NT2/D1 (cell line): ENCODE data around the gene P2RX1.

Source experiments
- DNase-seq: peaks from one replicate; pipeline ENCODE4 v3.0.0-alpha.2; 2011; ENCODE audit warnings: low read depth, low spot score
- H3K27me3 ChIP-seq: 2 replicates; pipeline ENCODE4 v1.6.0; 2011; ENCODE audit warnings: mild to moderate bottlenecking; ENCODE audit not compliant: insufficient read length, insufficient read depth
- H3K36me3 ChIP-seq: 2 replicates; pipeline ENCODE4 v1.6.1; 2011; ENCODE audit warnings: mild to moderate bottlenecking, low read length, mixed read lengths; ENCODE audit not compliant: insufficient read depth, insufficient read length
- H3K4me1 ChIP-seq: 2 replicates; pipeline ENCODE4 v1.5.1; 2011; ENCODE audit not compliant: insufficient read depth, insufficient read length
- H3K4me3 ChIP-seq: 2 replicates; pipeline ENCODE4 v1.5.1; 2011; ENCODE audit warnings: low read depth; ENCODE audit not compliant: insufficient read length
- H3K9ac ChIP-seq: 2 replicates; pipeline ENCODE4 v1.6.0; 2011; ENCODE audit warnings: low read depth; ENCODE audit not compliant: insufficient read length
- H3K9me3 ChIP-seq: 2 replicates; pipeline ENCODE4 v1.5.1; 2011; ENCODE audit warnings: mild to moderate bottlenecking, low read length; ENCODE audit not compliant: insufficient read depth
- SUZ12 ChIP-seq: IDR thresholded peaks from 2 replicates; pipeline ENCODE4 v1.6.1; 2011; ENCODE audit not compliant: insufficient read length, insufficient read depth; ENCODE audit errors: extremely low read depth
- YY1 ChIP-seq: IDR thresholded peaks from 2 replicates; pipeline ENCODE4 v1.6.1; 2011; ENCODE audit not compliant: insufficient read length, insufficient read depth
- ZNF274 ChIP-seq: IDR thresholded peaks from 2 replicates; pipeline ENCODE4 v1.6.1; 2011; ENCODE audit warnings: mild to moderate bottlenecking, low read depth, low read length

P2RX1 gene

DNA sequence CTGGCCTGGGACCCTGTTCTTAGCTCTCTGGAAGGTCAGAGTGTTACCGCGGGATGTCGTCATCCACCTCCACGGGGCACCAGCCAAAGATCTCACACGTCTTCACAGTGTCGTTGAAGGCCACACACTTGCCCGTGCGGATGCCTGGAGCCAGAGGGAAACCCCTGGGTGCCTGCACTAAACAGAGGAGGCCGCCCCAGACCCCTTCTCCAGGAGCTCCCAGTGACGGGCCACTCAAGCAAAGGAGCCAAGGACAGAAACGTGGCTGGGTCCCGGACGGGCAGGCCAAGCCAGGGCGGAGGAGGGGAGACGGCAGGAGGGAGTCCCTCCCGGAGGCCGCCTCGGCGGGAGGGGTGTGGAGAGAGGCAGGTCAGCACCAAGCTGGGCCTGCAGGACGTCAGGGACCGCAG lies 12.4 kb downstream of the P2RX1 start:
- Histone ChIP-seq H3K9ac (no peak overlapping the region), H3K9me3 (no peaks in the 10 kb centered on the region), H3K36me3 (no peaks in the 10 kb centered on the region), H3K4me1 (peaks cover 23% of the 10 kb centered on the region), H3K27me3 (peaks cover 3% of the 10 kb centered on the region), H3K4me3 (peak overlapping the region; percentile 11)
- no peak for DNase-seq
- TF ChIP-seq ZNF274 (no peak), SUZ12 (no peak), YY1 (no peak)

DNA sequence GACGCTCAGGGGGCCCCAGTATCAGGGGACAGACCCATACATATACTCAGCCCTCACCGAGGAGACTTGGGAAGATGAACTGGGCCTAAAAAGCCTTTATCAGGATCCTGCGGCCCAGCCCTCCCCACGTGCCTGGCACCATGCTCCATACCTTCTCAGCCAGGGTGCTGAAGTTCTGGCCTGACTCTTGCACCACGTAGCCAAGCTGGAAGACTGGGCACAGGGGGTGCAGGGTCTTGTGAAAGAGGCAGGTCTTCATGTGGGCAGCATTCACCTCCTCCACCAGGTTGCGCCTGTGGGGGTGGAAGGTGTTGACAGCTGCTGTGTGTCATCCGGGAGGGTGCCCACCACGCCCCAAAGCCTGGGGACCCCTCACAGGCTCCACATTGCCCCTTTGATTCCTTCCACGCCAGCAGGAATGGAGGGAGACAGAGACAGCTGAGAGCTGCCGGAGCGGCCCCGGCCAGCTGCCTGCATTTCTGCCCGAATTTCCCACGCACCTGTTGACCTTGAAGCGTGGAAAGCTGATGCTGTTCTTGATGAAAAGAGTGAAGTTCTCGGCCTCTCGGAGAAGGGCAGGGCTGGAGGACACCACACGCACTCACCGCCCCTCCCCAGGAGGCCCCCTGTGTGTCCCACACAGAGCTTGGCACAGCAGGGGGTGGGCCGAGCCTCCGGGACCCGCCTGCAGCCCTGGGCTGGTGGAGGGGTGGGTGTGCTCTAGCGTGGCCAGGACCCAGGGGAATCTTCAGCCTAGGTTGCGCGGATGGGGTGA lies 13.0 kb downstream of the P2RX1 start:
- Histone ChIP-seq H3K27me3 (peaks cover 3% of the 10 kb centered on the region), H3K4me1 (peaks cover 23% of the 10 kb centered on the region), H3K36me3 (no peaks in the 10 kb centered on the region), H3K9me3 (no peaks in the 10 kb centered on the region), H3K4me3 (peak overlapping the region; percentile 11), H3K9ac (no peak overlapping the region)
- TF ChIP-seq YY1: no peak
- TF ChIP-seq ZNF274: no peak
- no peak for TF ChIP-seq SUZ12
- DNase-seq: no peak

DNA sequence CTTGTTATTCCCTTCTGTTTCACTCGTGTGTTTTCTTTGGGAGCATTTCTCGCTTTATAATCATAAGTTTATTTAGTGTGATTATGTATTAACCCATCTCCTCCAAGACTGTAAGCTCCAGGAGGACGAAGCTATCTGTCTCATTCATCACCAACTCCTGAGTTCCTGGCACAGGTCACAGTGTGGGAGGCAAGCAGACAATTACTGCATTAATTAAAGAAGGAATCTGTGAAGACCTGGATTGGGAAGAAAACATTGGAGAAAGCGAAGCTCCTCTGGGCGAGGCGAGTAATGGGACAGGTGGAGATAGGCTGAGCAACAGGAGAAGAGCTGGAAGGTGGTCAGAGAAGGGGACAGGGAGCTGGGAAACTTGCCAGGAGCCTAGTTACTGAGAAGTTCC lies 15.6 kb downstream of the P2RX1 start:
- no peaks in the 10 kb centered on the region for H3K36me3 ChIP-seq
- peaks cover 19% of the 10 kb centered on the region for H3K4me1 ChIP-seq
- H3K4me3 ChIP-seq: no peak overlapping the region
- H3K27me3 ChIP-seq: peaks cover 3% of the 10 kb centered on the region
- no peak for DNase-seq
- no peaks in the 10 kb centered on the region for H3K9me3 ChIP-seq
- no peak overlapping the region for H3K9ac ChIP-seq
- TF ChIP-seq SUZ12 (no peak), ZNF274 (no peak), YY1 (no peak)

DNA sequence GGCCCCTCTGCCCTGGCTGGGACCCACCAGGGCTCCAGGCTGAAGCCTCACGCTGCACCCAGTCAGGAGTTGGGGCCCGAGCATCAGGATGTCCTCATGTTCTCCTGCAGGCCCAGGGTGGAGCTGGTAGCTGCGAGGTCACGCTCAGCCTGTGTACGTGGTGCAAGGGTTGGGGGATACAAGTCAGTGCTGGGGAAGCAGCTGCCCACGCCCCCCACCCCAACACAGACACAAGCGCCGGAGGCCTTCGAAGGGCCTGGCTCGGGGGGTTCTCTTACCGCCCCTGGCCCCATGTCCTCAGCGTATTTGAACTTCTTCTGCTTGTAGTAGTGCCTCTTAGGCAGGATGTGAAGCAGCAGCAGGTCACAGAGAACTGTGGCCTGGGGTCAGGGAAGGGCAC lies 18.5 kb downstream of the P2RX1 start:
- H3K9ac ChIP-seq: no peak overlapping the region
- H3K9me3 ChIP-seq: no peaks in the 10 kb centered on the region
- no peak for DNase-seq
- peaks cover 6% of the 10 kb centered on the region for H3K4me1 ChIP-seq
- H3K27me3 ChIP-seq: no peaks in the 10 kb centered on the region
- no peaks in the 10 kb centered on the region for H3K36me3 ChIP-seq
- TF ChIP-seq SUZ12 (no peak), ZNF274 (no peak), YY1 (no peak)
- H3K4me3 ChIP-seq: no peak overlapping the region

DNA sequence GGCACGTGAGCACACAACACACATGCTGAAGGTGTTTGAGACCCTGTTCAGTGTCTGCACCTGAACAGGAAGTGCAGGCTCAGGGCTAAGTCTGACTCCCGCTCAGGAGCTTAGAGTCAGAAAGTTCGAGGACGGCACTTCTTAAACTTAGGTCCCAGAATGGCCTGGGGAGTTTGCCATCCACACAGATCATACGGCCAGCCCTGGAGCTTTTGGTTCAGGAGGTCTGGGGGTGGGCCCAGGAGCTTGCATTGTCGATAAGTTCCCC lies 19.4 kb downstream of the P2RX1 start:
- DNase-seq: no peak
- Histone ChIP-seq H3K4me1 (peaks cover 9% of the 10 kb centered on the region), H3K9ac (no peak overlapping the region), H3K4me3 (no peak overlapping the region), H3K9me3 (no peaks in the 10 kb centered on the region), H3K36me3 (no peaks in the 10 kb centered on the region), H3K27me3 (peaks cover 3% of the 10 kb centered on the region)
- TF ChIP-seq ZNF274 (no peak), SUZ12 (no peak), YY1 (no peak)

DNA sequence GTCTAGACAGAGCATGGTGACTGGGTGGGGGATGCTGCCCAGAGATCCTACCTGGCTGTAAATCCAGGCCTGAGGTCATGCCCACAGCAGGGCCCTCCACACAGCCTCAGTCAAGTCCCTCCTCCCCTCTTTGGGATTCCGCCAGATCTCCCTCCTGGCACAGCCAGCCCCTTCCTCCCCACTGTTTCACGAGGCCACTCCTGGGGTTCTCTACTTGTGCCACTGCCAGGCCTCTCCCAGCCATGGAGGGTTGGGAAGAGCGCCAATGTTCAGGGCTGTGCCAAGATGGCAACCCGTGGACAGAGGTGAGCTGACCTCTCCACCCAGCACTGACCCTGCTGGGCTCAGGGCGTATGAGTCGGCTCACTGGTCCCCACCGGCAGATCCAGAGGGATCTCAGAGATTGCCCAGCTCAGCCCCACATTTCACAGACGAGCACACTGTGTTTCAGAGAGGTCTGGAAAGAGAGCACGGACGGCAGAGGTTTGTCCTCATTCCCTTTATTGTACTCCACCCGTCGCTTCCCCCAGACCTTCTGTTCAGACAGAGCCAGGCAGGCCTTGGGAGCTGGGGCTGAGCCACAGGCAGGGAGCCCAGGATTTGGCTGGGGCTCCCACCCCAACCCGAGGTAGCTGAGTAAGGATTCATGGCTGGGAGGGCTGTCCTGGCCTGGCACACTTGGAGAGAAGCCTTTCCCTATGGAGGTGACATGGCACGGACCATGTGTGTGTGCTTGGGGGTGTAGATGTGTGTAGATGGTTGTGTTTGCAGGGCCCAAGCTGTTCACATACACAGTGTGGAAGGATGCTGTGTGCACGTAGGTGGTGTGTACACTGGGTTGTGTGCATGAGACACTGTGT lies 19.9 kb downstream of the P2RX1 start:
- DNase-seq: no peak
- Histone ChIP-seq H3K4me3 (no peak overlapping the region), H3K36me3 (no peaks in the 10 kb centered on the region), H3K9ac (no peak overlapping the region), H3K27me3 (peaks cover 9% of the 10 kb centered on the region), H3K4me1 (peaks cover 13% of the 10 kb centered on the region), H3K9me3 (no peaks in the 10 kb centered on the region)
- no peak for TF ChIP-seq SUZ12
- no peak for TF ChIP-seq YY1
- no peak for TF ChIP-seq ZNF274

DNA sequence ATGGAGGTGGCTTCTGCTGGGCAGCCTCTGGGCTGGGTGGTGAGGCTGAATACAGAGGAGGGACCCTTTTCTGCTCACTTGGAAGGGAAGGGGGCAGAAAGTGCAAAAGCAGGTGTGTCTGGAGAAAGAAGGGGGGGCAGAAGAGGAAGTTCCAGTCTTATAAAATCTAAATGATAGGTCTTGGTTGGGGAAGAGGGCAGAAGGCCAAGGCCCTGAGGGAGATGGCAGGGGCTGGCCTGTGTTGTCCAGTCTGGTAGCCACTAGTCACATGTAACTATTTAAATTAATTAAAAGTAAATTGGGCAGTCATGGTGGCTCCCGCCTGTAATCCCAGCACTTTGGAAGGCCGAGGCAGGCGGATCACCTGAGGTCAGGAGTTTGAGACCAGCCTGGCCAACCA lies 20.9 kb downstream of the P2RX1 start:
- no peaks in the 10 kb centered on the region for H3K9me3 ChIP-seq
- no peak overlapping the region for H3K9ac ChIP-seq
- no peak for DNase-seq
- peaks cover 17% of the 10 kb centered on the region for H3K4me1 ChIP-seq
- H3K36me3 ChIP-seq: no peaks in the 10 kb centered on the region
- H3K27me3 ChIP-seq: peaks cover 15% of the 10 kb centered on the region
- TF ChIP-seq SUZ12: no peak
- H3K4me3 ChIP-seq: no peak overlapping the region
